ENCODE data around the gene NR5A2.
A peak's percentile ranks its signal among the peaks of the same experiment; 100 is the strongest.

NR5A2 gene

GRCh38 chr1:200075938-200076546 lies 48.5 kb downstream of the NR5A2 start (continued):
- no peak for TF ChIP-seq ZNF549 (tag by site-specific recombination; IDR thresholded peaks at IDR 0.05)
- no peak for TF ChIP-seq ZNF580 (tag by site-specific recombination; IDR thresholded peaks at IDR 0.05)
- 0 out of 2 replicates have a peak, but pooled peaks have one; percentile 39 for TF ChIP-seq ZEB2 (tag by site-specific recombination; IDR thresholded peaks at IDR 0.05)
- no peak for TF ChIP-seq KLF8 (tag by site-specific recombination; IDR thresholded peaks at IDR 0.05)
- no peak for TF ChIP-seq PATZ1 (tag by site-specific recombination; IDR thresholded peaks at IDR 0.05)
- TF ChIP-seq ZBTB21 (tag by site-specific recombination; IDR thresholded peaks at IDR 0.05), result no peak
- TF ChIP-seq ZNF391 (tag by site-specific recombination; IDR thresholded peaks at IDR 0.05; ENCODE audit: borderline replicate concordance, low read depth), result no peak
- no peak for TF ChIP-seq ZNF16 (tag by site-specific recombination; IDR thresholded peaks at IDR 0.05; ENCODE audit: low read depth)
- no peak for TF ChIP-seq MEIS1 (CRISPR knock-in tag; IDR thresholded peaks at IDR 0.05; ENCODE audit: borderline replicate concordance)
- no peak for TF ChIP-seq ZNF571 (tag by site-specific recombination; IDR thresholded peaks at IDR 0.05)
- TF ChIP-seq ZBTB20 (tag by site-specific recombination; IDR thresholded peaks at IDR 0.05), result no peak
- TF ChIP-seq BCL11B (tag by site-specific recombination; IDR thresholded peaks at IDR 0.05; ENCODE audit: low read depth), result no peak
- no peak for TF ChIP-seq ZNF518A (tag by site-specific recombination; conservative IDR thresholded peaks at IDR 0.05; ENCODE audit: low read depth)
- TF ChIP-seq SCRT2 (tag by site-specific recombination; IDR thresholded peaks at IDR 0.05), result no peak
- TF ChIP-seq REST (tag by site-specific recombination; IDR thresholded peaks at IDR 0.05), result no peak
- no peak for TF ChIP-seq GLI2 (tag by site-specific recombination; IDR thresholded peaks at IDR 0.05; ENCODE audit: borderline replicate concordance, low read depth)
- TF ChIP-seq REPIN1 (tag by site-specific recombination; IDR thresholded peaks at IDR 0.05; ENCODE audit: low read depth), result no peak
- no peak for TF ChIP-seq INSM2 (tag by site-specific recombination; IDR thresholded peaks at IDR 0.05)
- TF ChIP-seq ZNF521 (tag by site-specific recombination; IDR thresholded peaks at IDR 0.05), result no peak
- TF ChIP-seq KLF7 (tag by site-specific recombination; IDR thresholded peaks at IDR 0.05; ENCODE audit: borderline replicate concordance), result no peak
- TF ChIP-seq ZNF404 (tag by site-specific recombination; IDR thresholded peaks at IDR 0.05), result no peak
- no peak for TF ChIP-seq ZNF221 (tag by site-specific recombination; IDR thresholded peaks at IDR 0.05; ENCODE audit: borderline replicate concordance)
- no peak for TF ChIP-seq ZSCAN18 (tag by site-specific recombination; IDR thresholded peaks at IDR 0.05)
- TF ChIP-seq BCL6B (tag by site-specific recombination; IDR thresholded peaks at IDR 0.05), result no peak

All from HEK293 (cell line).